OCI-LY1 (cell line): ENCODE measurements around the gene RFPL3.

Experiments used
- H2AFZ ChIP-seq: fragments of 200-600 bp; sonication (generic), shearing (Covaris generic); 2 replicates; pipeline ENCODE4 v1.6.0; 2014; ENCODE audit warnings: antibody characterized with exemption, mild to moderate bottlenecking, low read length
- H3F3A ChIP-seq: fragments of 200-600 bp; sonication (generic), shearing (Covaris generic); 2 replicates; pipeline ENCODE4 v1.6.0; 2014; ENCODE audit warnings: mild to moderate bottlenecking, antibody characterized with exemption, low read length, moderate library complexity; ENCODE audit not compliant: insufficient read depth
- H3K27ac ChIP-seq: fragments of 200-600 bp; sonication (generic); 2 replicates; pipeline ENCODE4 v1.5.1; 2014; ENCODE audit warnings: low read length, mixed run types, mild to moderate bottlenecking, low read depth; ENCODE audit not compliant: poor library complexity, severe bottlenecking
- H3K27me3 ChIP-seq: fragments of 200-600 bp; sonication (generic); 2 replicates; pipeline ENCODE4 v1.6.0; 2014; ENCODE audit warnings: antibody characterized with exemption, mild to moderate bottlenecking, low read length, moderate library complexity; ENCODE audit not compliant: insufficient read depth
- H3K36me3 ChIP-seq: fragments of 200-600 bp; sonication (generic); 2 replicates; pipeline ENCODE4 v1.6.1; 2014; ENCODE audit warnings: mild to moderate bottlenecking, antibody characterized with exemption, low read length, moderate library complexity, mixed read lengths; ENCODE audit not compliant: insufficient read depth
- H3K4me1 ChIP-seq: fragments of 200-600 bp; sonication (generic); 2 replicates; pipeline ENCODE4 v1.5.1; 2014; ENCODE audit warnings: mild to moderate bottlenecking, low read length, moderate library complexity; ENCODE audit not compliant: insufficient read depth, severe bottlenecking
- H3K4me2 ChIP-seq: fragments of 200-600 bp; sonication (generic), shearing (Covaris generic); 2 replicates; pipeline ENCODE4 v1.6.1; 2014; ENCODE audit warnings: low read length
- H3K4me3 ChIP-seq: fragments of 200-600 bp; sonication (generic); 2 replicates; pipeline ENCODE4 v1.5.1; 2014; ENCODE audit warnings: low read length, low read depth, mild to moderate bottlenecking, mixed read lengths; ENCODE audit not compliant: poor library complexity, severe bottlenecking
- H3K79me2 ChIP-seq: fragments of 200-600 bp; shearing (Covaris generic); 2 replicates; pipeline ENCODE4 v1.6.1; 2016; ENCODE audit warnings: mixed run types, low read length, mixed read lengths; ENCODE audit not compliant: insufficient read depth
- H3K9ac ChIP-seq: fragments of 200-600 bp; sonication (generic), shearing (Covaris generic); 2 replicates; pipeline ENCODE4 v1.6.1; 2014; ENCODE audit warnings: mild to moderate bottlenecking, low read length, mixed read lengths
- H3K9me2 ChIP-seq: fragments of 200-600 bp; sonication (generic), shearing (Covaris generic); 2 replicates; pipeline ENCODE4 v1.6.1; 2014; ENCODE audit warnings: low read depth, mild to moderate bottlenecking, low read length, mixed read lengths
- H3K9me3 ChIP-seq: fragments of 200-600 bp; shearing (Covaris generic); 2 replicates; pipeline ENCODE4 v1.6.1; 2014; ENCODE audit warnings: low read length, mixed read lengths
- H4K20me1 ChIP-seq: fragments of 200-600 bp; sonication (generic), shearing (Covaris generic); 2 replicates; pipeline ENCODE4 v1.6.0; 2016; ENCODE audit warnings: mild to moderate bottlenecking, low read length; ENCODE audit not compliant: insufficient read depth
- CTCF ChIP-seq: fragments of 200-600 bp; sonication (generic), shearing (Covaris generic); IDR thresholded peaks from 2 replicates; pipeline ENCODE4 v1.5.1; 2017; ENCODE audit warnings: mild to moderate bottlenecking, antibody characterized with exemption, low read length, moderate library complexity, mixed read lengths
- EZH2 ChIP-seq: fragments of 200-600 bp; sonication (generic), shearing (Covaris generic); IDR thresholded peaks from 2 replicates; pipeline ENCODE4 v1.8.0; 2017; ENCODE audit warnings: borderline replicate concordance, mixed run types, mild to moderate bottlenecking, antibody characterized with exemption, low read length, moderate library complexity, mixed read lengths

The RFPL3 gene

GRCh38 chr22:32328306-32329201 lies 29.1 kb upstream of the RFPL3 start:
- no peak for TF ChIP-seq EZH2
- Histone ChIP-seq H4K20me1 (no peaks in the 10 kb centered on the region), H3K9me2 (no peaks in the 10 kb centered on the region)

GRCh38 chr22:32329202-32329645 lies 28.4 kb upstream of the RFPL3 start:
- Histone ChIP-seq H3K9me3 (no peaks in the 10 kb centered on the region), H4K20me1 (no peaks in the 10 kb centered on the region), H3F3A (no peaks in the 10 kb centered on the region), H3K4me2 (no peak overlapping the region), H2AFZ (no peak overlapping the region), H3K79me2 (no peaks in the 10 kb centered on the region), H3K36me3 (no peaks in the 10 kb centered on the region), H3K4me1 (no peaks in the 10 kb centered on the region), H3K4me3 (no peak overlapping the region), H3K9ac (no peak overlapping the region), H3K27me3 (0 out of 2 replicates have a peak, but pooled peaks cover 4% of the 10 kb centered on the region), H3K9me2 (no peaks in the 10 kb centered on the region), H3K27ac (no peak overlapping the region)
- TF ChIP-seq EZH2 = no peak

More at GRCh38 chr22:32328306-32329201, 29.1 kb upstream of the RFPL3 start:
- no peak overlapping the region for H3K4me2 ChIP-seq
- H2AFZ ChIP-seq = no peak overlapping the region
- 0 out of 2 replicates have a peak, but pooled peaks cover 4% of the 10 kb centered on the region for H3K27me3 ChIP-seq
- no peaks in the 10 kb centered on the region for H3K36me3 ChIP-seq
- no peaks in the 10 kb centered on the region for H3F3A ChIP-seq
- H3K27ac ChIP-seq = no peak overlapping the region
- H3K79me2 ChIP-seq = no peaks in the 10 kb centered on the region
- no peaks in the 10 kb centered on the region for H3K4me1 ChIP-seq
- H3K9me3 ChIP-seq = no peaks in the 10 kb centered on the region
- H3K9ac ChIP-seq = no peak overlapping the region
- H3K4me3 ChIP-seq = no peak overlapping the region

- Histone ChIP-seq H4K20me1 (no peaks in the 10 kb centered on the region), H3K9ac (no peak overlapping the region)
Observed at GRCh38 chr22:32331236-32331917, 26.3 kb upstream of the RFPL3 start.

More at GRCh38 chr22:32331236-32331917, 26.3 kb upstream of the RFPL3 start:
- Histone ChIP-seq H3K27me3 (no peaks in the 10 kb centered on the region), H2AFZ (no peak overlapping the region), H3K4me3 (no peak overlapping the region), H3K9me3 (no peaks in the 10 kb centered on the region), H3F3A (no peaks in the 10 kb centered on the region), H3K27ac (no peak overlapping the region), H3K4me2 (no peak overlapping the region), H3K79me2 (no peaks in the 10 kb centered on the region), H3K36me3 (no peaks in the 10 kb centered on the region), H3K9me2 (no peaks in the 10 kb centered on the region), H3K4me1 (no peaks in the 10 kb centered on the region)
- TF ChIP-seq CTCF (no peak), EZH2 (no peak)
